Chondrocyte (in vitro differentiated cells): ENCODE results near the gene TACR2. TPM values are rescaled to one million over a fixed set of nuclear protein-coding genes. Genes with fewer than 3 reads are reported as not detected.

Source experiments
- DNase-seq: peaks from one replicate; pipeline ENCODE4 v3.0.0; 2021; ENCODE audit warnings: mixed read lengths, low spot score
- H3K27ac Mint-ChIP-seq: one replicate; pipeline ENCODE4 v1.8.0; 2021; ENCODE audit warnings: mild to moderate bottlenecking, moderate library complexity, mixed read lengths; ENCODE audit not compliant: unreplicated experiment
- H3K27me3 Mint-ChIP-seq: 2 replicates; pipeline ENCODE4 v1.8.0; 2021; ENCODE audit warnings: low read depth, mixed read lengths
- H3K36me3 Mint-ChIP-seq: 2 replicates; pipeline ENCODE4 v1.8.0; 2021; ENCODE audit warnings: low read depth, mixed read lengths
- H3K4me1 Mint-ChIP-seq: 2 replicates; pipeline ENCODE4 v1.8.0; 2021; ENCODE audit warnings: low read depth, mild to moderate bottlenecking, mixed read lengths
- H3K4me3 Mint-ChIP-seq: one replicate; pipeline ENCODE4 v1.8.0; 2021; ENCODE audit warnings: mild to moderate bottlenecking, moderate library complexity, mixed read lengths; ENCODE audit not compliant: unreplicated experiment
- H3K9me3 Mint-ChIP-seq: 2 replicates; pipeline ENCODE4 v1.8.0; 2021; ENCODE audit warnings: low read depth, mixed read lengths
- total RNA-seq: library from RNA; stranded (reverse); gene quantifications from 3 replicates; pipeline ENCODE4 v1.2.1, GENCODE V29; 2021
- TF ChIP-seq, protein P1 (sequence below): fragments of 200-600 bp; sonication (generic); IDR thresholded peaks from 2 replicates; pipeline ENCODE4 v1.5.0; 2021; ENCODE audit warnings: antibody characterized with exemption, mild to moderate bottlenecking, moderate library complexity

The TACR2 gene
- total RNA-seq, 1 donor from 2014 or later: not detected

DNA sequence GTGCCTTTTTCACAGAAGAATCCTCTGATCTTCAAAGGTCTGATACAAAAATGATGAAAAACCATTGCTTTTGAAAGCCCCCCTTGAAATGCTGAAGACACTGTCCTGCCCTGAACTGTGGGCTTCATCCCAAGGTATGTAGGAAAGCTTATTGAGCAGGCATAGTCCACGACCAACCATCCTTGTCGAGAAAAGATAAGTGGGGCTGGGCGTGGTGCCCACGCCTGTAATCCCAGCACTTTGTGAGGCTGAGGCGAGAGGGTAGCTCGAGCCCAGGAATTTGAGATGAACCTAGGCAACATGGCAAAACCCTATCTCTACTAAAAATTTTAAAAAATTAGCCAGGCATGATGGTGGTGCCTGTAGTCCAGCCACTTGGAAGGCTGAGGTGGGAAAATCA lies 25.6 kb downstream of the TACR2 start:
- TF ChIP-seq, protein P1, sequence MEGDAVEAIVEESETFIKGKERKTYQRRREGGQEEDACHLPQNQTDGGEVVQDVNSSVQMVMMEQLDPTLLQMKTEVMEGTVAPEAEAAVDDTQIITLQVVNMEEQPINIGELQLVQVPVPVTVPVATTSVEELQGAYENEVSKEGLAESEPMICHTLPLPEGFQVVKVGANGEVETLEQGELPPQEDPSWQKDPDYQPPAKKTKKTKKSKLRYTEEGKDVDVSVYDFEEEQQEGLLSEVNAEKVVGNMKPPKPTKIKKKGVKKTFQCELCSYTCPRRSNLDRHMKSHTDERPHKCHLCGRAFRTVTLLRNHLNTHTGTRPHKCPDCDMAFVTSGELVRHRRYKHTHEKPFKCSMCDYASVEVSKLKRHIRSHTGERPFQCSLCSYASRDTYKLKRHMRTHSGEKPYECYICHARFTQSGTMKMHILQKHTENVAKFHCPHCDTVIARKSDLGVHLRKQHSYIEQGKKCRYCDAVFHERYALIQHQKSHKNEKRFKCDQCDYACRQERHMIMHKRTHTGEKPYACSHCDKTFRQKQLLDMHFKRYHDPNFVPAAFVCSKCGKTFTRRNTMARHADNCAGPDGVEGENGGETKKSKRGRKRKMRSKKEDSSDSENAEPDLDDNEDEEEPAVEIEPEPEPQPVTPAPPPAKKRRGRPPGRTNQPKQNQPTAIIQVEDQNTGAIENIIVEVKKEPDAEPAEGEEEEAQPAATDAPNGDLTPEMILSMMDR: no peak
- Mint-ChIP-seq H3K4me1 (peaks cover 23% of the 10 kb centered on the region), H3K27me3 (no peaks in the 10 kb centered on the region), H3K4me3 (no peak overlapping the region), H3K27ac (no peak overlapping the region), H3K9me3 (no peaks in the 10 kb centered on the region), H3K36me3 (peaks cover 34% of the 10 kb centered on the region)
- DNase-seq: no peak

DNA sequence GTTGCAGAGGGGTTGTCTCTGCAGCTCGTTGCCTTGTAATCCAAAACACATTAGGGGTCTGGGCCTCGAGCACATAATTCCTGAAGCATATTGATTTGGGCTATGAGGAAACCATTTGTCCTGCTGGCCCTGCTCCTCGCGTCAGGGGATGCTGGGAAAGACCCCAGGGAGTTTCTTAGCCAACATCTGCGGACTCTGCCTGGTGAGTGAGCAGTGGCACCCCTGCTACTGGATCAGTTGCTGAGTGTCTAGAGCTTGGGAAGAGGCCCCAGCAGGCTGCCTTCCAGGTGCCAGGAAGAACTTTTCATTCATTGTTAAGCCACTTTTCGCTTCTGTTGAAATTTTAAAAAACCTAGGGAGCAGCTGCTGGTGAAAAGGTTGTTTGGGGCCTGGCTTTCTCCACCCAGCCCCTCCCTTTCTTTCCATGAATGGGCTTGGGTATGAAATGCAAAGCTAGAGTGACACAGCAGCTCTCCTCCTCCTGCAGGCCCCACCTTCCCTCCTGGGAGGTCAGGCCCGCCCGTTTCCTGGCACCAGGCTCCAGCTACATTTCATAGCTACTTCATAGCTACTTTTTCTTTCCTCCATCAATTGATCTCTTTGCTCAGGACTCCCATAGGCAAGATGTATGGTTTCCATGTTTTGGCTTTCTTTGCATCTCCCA lies 26.8 kb downstream of the TACR2 start:
- H3K4me1 Mint-ChIP-seq: peaks cover 23% of the 10 kb centered on the region
- no peak overlapping the region for H3K4me3 Mint-ChIP-seq
- peak overlapping the region; percentile 36 for H3K27ac Mint-ChIP-seq
- peaks cover 38% of the 10 kb centered on the region for H3K36me3 Mint-ChIP-seq
- no peak for DNase-seq
- no peaks in the 10 kb centered on the region for H3K9me3 Mint-ChIP-seq
- TF ChIP-seq, protein P1: no peak
- H3K27me3 Mint-ChIP-seq: no peaks in the 10 kb centered on the region

DNA sequence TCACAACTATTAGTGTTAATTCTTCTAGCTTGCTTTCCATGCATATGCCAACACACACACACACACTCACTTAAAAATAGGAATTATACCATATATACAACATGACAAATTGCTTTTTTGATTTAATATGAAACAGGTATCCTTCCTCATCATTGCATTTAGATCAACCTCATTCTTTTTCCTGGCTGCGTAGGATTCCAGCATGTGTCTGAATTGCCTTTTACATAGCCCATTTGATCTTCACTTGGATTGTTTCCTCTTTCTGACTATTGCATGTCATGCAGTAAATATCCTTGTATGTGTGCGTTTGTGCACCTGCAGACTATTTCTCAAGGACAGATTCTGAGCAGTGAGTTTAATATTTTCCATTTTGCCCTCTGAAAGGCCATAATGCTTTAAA lies 28.2 kb downstream of the TACR2 start:
- Mint-ChIP-seq H3K27me3 (no peaks in the 10 kb centered on the region), H3K4me3 (no peak overlapping the region), H3K27ac (no peak overlapping the region), H3K36me3 (peaks cover 43% of the 10 kb centered on the region), H3K9me3 (no peaks in the 10 kb centered on the region), H3K4me1 (peaks cover 30% of the 10 kb centered on the region)
- TF ChIP-seq, protein P1: no peak
- no peak for DNase-seq

DNA sequence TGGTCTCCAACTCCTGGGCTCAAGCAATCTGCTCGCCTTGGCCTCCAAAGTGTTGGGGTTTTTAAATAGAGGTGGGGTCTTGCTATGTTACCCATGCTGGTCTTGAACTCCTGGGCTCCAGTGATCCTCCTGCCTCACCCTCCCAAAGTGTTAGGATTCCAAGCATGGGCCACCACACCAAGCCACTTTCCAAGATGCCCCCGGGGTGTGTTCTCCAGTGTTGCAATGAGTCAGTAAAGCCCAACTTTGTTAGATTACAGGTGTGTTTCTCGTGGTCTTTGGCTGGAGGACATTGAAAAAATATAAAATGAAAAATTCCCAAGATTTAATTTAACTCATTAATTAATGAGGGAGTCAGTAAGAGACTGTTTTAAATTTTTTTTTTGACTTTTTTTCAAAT lies 29.2 kb downstream of the TACR2 start:
- no peaks in the 10 kb centered on the region for H3K9me3 Mint-ChIP-seq
- no peak for DNase-seq
- H3K27ac Mint-ChIP-seq: no peak overlapping the region
- peaks cover 38% of the 10 kb centered on the region for H3K4me1 Mint-ChIP-seq
- peaks cover 42% of the 10 kb centered on the region for H3K36me3 Mint-ChIP-seq
- H3K4me3 Mint-ChIP-seq: no peak overlapping the region
- TF ChIP-seq, protein P1: no peak
- H3K27me3 Mint-ChIP-seq: no peaks in the 10 kb centered on the region

DNA sequence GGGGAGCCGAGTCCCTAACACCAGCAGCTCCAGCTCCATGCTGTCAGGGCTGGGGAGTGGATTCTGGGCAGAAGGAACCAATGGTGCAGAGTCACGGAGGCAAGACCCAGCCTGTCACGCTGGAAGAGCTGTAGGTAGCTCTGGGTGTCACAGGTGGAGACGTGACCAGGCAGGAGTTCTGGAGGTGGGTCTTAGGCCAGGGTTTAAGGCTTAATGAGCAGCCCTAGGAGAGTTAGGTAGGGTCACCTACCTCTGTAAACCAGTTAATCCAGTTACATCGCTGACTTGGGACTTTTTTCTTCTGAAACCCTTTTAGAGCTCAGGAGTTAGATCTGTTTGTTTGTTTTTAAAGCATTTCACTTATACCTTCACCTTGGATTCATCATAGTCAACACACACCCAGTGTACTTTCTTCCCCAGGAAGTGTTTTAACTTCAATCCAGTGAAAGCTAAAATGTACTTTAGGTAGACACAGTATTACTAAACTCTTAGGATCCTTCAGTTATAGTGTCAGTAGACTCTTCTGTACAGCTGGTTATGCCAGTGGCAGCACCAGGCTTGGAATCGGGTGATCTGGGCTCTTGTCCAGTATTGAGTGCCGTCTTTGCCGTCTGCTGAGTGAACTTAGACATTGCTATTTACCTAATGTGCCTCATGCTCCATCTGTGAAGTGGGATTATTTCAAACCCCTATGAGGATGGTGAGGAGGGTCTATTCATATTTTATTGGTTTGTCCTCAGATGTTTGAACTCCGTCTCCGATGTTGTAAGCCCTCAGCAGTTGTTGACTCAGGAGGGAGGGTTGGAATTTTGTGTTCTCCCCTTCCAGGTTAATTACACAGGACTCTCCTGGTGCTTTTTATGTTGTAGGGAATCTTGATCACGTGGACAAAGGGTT lies 31.0 kb downstream of the TACR2 start:
- peaks cover 36% of the 10 kb centered on the region for H3K4me1 Mint-ChIP-seq
- H3K27ac Mint-ChIP-seq: no peak overlapping the region
- H3K36me3 Mint-ChIP-seq: peaks cover 41% of the 10 kb centered on the region
- TF ChIP-seq, protein P1: no peak
- peak; percentile 10 for DNase-seq
- no peaks in the 10 kb centered on the region for H3K9me3 Mint-ChIP-seq
- H3K4me3 Mint-ChIP-seq: no peak overlapping the region
- no peaks in the 10 kb centered on the region for H3K27me3 Mint-ChIP-seq
